GM19395 (cell line): ENCODE measurements around the gene BCL3.
"Not testable (repeated sequence)": the region's sequence is repeated elsewhere in the genome, so short reads cannot be mapped to it uniquely, and the experiment has no call there.

Experiments used
- ATAC-seq: cut with Tn5 transposase; IDR thresholded peaks from one replicate; pipeline ENCODE4 v1.9.1; 2021; ENCODE audit warnings: mild to moderate bottlenecking, moderate library complexity; ENCODE audit not compliant: unreplicated experiment

Gene BCL3

GRCh38 chr19:44748426-44749254, at the start of gene BCL3:
BCL3 (plus strand) TSS chr19:44748708; CDS start chr19:44748791, 83 bp downstream.
- no peak for ATAC-seq

DNA sequence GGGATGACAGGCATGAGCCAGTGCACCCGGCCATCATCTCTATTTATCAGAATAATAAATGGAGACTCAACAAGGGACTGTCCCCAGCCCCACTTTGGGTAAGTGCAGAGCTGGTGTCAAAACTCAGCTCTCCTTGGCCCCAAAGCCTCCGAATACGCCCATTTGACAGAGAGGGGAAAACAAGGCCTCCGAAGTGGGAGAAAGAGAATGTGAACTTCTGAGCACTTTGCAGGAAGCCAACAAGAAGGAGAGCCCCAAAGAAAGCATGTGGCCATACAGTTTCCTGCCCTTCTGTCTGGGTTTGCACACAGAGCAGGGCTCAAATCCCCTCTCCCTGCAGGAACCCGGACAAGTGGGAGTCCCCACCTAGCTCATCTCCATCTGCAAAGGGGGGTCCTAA, 48.0 kb upstream of the BCL3 start:
- no peak for ATAC-seq

GRCh38 chr19:44701228-44701627, 47.3 kb upstream of the BCL3 start:
- ATAC-seq = no peak

- ATAC-seq = no peak
Observed at GRCh38 chr19:44702551-44703176, 45.8 kb upstream of the BCL3 start.

DNA sequence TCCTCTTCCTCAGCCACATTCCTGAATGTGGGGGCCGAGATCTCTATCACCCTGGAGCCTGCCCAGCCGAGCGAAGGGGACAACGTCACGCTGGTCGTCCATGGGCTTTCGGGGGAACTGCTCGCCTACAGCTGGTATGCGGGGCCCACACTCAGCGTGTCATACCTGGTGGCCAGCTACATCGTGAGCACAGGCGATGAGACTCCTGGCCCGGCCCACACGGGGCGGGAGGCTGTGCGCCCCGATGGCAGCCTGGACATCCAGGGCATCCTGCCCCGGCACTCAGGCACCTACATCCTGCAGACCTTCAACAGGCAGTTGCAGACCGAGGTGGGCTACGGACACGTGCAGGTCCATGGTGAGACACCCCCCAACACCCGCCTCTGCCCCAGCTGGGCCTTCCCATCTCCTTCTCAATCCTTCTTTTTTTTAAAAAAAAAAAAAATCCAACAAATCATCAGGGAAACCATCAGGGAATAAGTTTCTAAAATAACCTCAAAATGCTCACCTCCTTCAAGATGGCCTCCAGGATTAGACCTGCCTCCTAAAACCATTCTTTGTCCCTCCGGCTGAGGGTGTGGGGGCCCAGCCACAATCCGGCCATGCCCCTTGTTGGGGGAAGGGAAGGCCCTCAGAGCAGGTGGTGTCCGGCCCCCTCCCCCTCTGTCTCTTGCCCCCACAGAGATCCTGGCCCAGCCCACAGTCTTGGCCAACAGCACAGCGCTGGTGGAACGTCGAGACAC, 45.0 kb upstream of the BCL3 start:
- no peak for ATAC-seq

GRCh38 chr19:44704982-44705381, 43.5 kb upstream of the BCL3 start:
- no peak for ATAC-seq

DNA sequence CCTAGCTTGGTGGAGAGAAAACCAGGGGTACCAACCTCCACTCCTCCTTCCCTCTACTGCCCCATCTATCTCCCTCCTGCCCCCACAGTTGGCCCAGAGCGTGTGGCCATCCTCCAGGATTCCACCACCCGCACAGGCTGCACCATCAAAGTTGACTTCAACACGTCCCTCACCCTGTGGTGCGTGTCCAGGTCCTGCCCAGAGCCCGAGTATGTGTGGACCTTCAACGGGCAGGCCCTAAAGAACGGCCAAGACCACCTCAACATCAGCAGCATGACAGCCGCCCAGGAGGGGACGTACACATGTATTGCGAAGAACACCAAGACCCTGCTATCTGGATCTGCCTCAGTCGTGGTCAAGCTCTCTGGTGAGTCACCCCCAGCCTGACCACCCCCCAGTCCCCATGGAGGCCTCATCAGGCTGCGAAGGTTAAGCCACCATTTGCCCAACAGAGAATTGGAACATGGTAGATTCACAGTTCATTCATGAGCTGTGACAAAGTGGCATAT, 43.0 kb upstream of the BCL3 start:
- no peak for ATAC-seq

- ATAC-seq = no peak
Observed at GRCh38 chr19:44706506-44707236, 41.8 kb upstream of the BCL3 start.

DNA sequence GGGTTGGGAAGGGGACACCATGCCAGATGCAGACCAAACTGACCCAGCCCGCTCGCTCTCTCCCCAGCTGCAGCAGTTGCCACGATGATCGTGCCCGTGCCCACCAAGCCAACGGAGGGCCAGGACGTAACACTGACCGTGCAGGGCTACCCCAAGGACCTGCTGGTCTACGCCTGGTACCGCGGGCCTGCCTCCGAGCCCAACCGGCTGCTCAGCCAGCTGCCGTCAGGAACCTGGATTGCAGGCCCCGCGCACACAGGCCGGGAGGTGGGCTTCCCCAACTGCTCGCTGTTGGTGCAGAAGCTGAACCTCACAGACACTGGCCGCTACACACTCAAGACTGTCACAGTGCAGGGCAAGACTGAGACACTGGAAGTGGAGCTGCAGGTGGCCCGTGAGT, 40.7 kb upstream of the BCL3 start:
- ATAC-seq = no peak

DNA sequence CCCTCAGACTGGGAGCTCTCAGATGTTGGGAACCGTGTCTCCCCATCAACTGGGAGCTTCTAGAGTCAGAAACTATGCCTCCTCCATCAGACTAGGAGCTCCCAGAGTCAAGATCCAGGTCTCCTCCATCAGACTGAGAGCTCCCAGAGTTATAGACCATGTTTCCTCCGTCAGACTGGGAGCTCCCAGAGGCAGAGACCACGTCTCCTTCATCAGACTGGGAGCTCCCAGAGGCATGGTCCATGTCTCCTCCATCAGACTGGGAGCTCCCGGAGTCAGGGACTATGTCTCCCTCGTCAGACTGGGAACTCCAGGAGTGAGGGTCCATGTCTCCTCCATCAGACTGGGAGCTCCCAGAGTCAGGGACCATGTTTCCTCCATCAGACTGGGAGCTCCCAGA, 39.6 kb upstream of the BCL3 start:
- ATAC-seq = no peak

GRCh38 chr19:44709434-44710266, 38.9 kb upstream of the BCL3 start:
- ATAC-seq = not testable (repeated sequence)

GRCh38 chr19:44710483-44710882, 38.0 kb upstream of the BCL3 start:
- no peak for ATAC-seq

DNA sequence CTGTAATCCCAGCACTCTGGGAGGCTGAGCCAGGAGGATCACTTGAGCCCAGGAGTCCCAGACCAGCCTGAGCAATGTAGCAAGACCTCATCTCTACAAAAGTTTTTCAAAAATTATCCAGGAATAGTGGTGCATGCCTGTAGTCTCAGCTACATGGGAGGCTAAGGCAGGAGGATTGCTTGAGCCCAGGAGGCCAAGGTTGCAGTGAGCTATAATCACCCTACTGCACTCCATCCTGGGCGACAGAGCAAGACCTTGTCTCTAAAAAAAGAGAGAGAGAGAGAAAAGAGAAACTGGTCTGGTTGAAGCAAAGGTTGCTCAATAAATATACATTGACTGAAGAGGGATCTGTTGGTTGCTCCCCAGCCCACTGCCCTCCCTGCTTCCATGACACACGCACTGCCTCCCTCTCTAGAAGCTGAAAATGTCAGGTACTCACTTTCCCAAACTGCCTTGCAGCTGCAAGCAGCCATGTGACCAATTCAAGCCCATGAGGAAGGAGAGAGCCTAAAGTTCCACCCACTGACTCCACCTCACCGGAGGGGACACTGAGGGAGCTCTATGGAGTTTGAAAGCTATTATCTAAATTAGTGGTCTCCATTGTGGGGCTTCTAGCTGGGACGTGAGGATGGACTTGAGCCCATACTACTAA, 35.5 kb upstream of the BCL3 start:
- no peak for ATAC-seq

DNA sequence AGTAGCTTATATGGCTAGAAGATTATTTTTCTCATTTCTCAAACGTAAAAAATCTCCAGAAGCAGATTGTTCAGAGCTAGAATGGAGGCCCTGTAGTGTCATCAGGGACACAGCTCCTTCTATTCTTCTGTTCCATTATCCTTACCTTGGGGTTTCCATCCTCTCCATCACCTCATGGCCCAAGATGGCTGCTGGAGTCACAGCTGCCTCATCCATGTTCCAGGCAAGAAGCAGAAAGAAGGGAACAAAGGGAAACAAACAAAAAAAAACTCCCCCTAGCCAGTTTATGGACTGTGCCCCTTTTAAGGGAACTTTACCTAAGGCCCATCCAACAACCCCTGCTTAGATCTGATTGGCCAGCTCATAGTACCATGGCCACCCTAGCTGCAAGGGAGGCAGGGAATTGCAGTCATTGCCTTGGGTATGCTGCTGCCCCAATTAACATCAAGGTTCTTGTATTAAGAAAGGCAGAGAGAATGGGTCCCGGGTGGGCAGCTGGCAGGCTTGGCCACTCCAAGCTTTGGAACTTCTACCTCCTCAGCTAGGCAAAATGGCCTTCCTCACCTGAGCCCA, 33.8 kb upstream of the BCL3 start:
- no peak for ATAC-seq

DNA sequence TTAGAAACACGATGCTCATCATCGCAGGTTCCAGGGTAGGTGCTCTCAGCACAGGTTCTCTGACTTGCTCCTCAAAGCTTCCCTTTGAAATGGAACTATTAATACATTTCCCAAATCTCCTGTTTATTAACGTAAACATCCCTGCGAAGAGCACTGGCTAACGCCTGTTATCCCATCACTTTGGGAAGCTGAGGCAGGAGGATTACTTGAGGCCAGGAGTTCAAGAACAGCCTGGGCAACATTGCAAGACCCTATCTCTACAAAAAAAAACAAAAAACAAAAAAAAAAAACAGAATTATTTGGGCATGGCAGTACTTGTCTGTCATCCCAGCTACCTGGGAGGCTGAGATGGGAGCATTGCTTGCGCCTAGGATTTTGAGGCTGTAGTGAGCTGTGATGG, 30.9 kb upstream of the BCL3 start:
- ATAC-seq = no peak

DNA sequence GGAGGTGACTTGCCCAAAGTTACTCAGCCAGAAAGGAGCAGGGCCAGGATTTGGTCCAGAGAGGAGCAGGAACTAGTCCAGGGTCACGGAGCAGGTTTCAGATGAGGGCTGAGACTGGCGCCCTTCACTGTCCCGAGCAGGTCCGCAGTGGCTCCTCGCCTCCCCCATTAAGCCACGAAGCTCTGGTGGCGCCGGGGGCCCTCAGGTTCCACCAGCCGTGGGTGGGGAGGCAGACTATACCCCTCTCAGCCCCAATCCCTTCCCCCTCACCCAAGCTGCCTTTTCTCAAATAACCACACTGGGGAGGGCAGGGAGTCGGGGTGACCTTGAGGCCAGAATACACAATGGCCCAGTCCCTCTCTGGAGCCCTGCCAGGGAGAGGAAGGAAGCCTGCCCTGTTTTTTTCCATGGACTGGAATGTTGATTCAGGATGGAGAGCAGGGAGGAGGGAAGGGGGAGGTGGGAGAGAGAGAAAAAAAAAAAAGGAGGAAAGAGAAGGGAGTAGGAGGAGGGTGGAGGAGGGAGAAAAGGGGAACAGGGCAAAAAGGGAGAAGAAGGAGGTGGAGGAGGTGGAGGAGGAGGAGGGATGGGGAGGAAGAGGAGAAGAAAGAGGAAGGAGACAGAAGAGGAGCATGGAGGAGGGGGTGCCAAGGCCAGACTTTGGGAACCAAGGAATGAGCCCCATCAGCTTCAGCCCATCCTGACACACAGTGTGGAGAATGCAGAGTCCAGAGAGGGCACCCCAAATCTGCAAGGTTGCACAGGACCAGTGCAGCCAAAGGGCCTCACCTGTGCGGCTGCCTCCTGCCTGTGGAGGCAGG, 29.9 kb upstream of the BCL3 start:
- no peak for ATAC-seq

DNA sequence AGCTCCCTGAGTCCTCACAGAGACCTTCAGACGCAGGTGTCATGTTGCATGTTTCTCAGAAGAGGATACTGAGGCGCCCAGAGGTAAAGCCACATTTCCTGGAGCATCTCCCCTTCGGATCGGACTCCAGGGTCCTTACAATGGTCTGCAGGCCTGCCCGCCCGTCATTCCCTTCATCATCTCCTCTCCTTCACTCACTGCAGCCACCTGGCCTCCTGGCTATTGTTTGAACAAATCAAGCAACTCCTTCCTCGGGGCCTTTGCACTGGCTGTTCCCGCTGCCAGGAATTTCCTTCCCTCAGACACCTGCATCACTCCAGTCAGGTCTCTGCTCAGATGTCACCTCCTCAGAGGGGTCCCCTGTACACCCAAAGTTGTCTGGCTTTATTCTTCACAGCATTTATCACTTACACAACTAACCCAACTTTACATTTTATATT, 29.2 kb upstream of the BCL3 start:
- no peak for ATAC-seq

GRCh38 chr19:44720396-44720795, 28.1 kb upstream of the BCL3 start:
- ATAC-seq = not testable (repeated sequence)
